GM19397 (cell line): ENCODE measurements around the gene LRRC71.
"Not testable (repeated sequence)": the region's sequence is repeated elsewhere in the genome, so short reads cannot be mapped to it uniquely, and the experiment has no call there.

ENCODE experiments used
- ATAC-seq: cut with Tn5 transposase; IDR thresholded peaks from one replicate; pipeline ENCODE4 v1.9.1; 2021; ENCODE audit warnings: mild to moderate bottlenecking, moderate library complexity; ENCODE audit not compliant: unreplicated experiment

The LRRC71 gene

DNA sequence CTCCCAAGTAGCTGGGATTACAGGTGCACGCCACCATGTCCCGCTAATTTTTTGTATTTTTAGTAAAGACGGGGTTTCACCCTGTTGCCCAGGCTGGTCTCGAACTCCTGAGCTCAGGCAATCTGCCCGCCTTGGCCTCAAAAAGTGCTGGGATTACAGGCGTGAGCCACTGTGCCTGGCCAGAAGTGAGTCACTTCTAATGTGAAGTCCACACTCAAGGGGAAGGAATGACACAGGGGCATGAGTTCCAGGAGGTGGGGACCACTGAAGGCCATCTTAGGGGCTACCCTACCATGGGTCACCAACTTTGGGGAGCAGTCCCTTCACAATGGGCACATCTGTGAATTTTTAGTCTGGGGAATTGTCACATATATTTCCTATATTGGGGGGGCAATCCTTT lies 6.3 kb downstream of the LRRC71 start:
- not testable (repeated sequence) for ATAC-seq

DNA sequence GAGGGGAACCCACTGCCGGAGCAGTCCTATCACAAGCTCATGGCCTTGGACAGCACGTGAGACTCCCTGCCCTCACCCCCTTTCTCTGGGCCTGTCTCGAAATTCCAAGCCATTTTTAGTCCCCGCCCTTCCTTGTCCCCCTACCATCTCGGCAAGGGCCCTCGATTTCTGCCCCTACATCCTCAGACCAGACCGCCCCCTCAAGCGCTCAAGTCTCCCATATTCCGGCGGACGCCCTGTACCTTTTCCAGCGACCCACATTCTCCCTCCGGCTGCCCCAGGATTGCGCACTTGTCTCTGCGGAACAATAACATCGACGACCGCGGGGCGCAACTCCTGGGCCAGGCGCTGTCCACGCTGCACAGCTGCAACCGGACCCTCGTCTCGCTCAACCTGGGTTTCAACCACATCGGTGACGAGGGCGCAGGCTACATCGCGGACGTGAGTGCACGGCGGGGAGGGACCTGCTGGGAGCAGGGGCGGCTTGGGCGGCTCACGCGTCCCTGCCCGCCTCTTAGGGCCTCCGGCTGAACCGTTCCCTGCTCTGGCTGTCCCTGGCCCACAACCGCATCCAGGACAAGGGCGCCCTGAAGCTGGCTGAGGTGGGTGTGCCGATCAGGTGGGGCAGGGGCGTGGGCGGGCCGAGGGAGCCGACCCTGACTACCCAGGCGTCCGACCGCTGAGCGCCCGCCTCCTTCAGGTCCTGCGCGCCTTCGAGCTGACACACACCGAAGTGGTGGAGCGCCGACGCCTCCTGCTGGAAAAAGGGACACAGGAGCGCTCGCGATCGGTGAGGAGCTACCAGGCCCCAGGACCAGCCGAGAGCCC lies 7.0 kb downstream of the LRRC71 start:
- no peak for ATAC-seq

DNA sequence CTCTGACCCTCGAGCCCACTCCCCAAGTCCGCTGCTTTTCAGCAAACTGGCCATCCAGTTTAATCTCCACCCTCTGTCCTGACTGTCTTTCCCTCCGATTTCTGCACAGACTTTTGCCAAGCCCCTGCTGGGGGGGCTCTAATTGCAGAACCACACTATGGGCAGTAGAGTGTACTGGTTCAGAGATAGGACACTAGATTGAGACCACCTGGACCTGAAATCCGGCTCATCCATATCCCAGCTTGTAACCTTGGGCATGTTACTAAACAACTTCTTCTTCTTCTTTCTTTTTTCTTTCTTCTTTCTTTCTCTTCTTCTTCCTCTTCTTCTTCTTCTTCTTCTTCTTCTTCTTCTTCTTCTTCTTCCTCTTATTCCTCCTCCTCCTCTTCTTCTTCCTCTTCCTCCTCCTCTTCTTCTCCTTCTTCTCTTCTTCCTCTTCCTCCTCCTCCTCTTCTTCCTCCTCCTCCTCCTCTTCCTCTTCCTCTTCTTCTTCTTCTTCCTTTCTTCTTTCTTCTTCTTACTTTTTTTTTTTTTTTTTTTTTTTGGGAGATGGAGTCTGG lies 7.7 kb downstream of the LRRC71 start:
- no peak for ATAC-seq

DNA sequence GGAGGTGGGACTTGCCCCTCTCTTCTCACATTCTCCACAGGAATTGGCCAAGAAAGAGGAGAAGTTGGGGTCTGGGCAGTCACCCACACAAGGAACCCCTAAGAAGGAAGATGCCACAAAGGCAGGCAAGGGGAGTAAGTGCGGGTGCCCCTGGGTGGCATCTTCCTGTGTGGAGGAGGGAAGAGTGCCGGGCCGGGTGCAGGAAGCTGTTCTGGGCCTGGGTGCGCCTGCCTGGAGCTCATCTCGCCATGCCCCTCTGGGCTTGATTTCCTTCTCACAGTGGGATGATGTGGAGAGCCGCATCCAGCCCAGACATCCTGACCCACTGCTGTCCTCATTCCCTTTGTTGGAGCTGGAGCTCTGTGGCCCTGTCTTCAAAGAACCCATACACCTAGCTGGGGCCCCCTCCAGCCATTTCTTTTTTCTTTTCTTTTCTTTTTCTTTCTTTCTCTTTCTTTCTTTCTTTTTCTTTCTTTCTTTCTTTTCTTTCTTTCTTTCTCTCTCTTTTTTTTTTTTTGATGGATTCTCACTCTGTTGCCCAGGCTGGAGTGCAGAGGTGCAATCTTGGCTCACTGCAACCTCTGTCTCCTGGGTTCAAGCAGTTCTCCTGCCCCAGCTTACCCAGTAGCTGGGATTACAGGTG lies 9.3 kb downstream of the LRRC71 start:
- ATAC-seq = no peak

DNA sequence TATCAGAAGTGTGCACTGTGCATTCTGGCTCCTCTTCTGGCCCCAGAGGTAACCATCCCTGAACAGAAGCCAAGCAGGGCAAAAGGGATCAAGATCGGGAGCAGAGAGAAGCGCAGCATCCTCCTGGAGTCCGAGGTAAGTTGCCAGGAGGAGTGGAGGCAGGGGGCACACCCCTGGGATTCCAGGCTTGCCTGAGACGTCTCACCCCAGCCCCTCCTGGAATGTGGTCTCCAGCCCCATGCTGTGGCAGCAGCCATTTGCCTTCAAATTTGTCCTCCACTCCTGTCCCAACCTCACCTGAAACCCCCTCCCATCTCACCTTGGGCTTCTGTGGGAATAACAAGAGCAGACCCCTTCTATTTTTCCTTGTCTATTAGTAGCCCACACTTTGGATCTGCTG lies 10.1 kb downstream of the LRRC71 start:
- no peak for ATAC-seq

DNA sequence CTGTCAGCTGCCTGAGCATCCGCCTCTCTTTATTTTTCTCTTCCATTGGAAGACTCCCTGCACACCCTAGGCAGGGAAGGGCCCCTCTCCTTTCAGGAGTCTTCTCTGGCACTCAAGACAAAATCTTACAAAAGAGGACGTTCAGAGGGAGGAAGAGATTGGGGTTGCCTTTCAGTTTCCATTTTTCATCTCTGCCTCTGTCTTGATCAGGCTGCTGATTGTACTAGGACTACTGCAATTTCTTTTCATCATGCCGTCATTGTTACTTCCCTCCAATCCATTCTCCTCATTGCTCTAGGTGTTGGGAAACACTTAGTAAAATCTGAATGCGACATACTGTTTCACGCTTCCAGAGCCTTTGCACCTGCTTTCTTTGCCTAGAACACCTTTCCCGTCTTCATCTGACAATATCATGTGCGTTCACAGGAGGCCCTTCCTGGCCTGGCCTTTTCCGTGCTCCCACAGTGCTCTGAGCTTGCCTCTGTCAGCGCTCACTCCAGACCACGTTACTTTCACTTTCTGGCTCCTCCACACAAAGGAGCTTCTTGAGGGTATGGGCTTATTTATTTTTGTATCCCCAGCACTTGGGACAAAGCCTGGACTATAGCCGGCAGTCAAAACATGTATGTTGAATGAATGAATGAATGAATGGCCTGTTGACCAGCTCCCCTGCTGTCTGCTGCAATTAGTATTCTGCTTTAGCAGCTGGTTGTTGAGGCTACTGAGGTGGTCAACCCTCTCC lies 10.9 kb downstream of the LRRC71 start:
- ATAC-seq = no peak

DNA sequence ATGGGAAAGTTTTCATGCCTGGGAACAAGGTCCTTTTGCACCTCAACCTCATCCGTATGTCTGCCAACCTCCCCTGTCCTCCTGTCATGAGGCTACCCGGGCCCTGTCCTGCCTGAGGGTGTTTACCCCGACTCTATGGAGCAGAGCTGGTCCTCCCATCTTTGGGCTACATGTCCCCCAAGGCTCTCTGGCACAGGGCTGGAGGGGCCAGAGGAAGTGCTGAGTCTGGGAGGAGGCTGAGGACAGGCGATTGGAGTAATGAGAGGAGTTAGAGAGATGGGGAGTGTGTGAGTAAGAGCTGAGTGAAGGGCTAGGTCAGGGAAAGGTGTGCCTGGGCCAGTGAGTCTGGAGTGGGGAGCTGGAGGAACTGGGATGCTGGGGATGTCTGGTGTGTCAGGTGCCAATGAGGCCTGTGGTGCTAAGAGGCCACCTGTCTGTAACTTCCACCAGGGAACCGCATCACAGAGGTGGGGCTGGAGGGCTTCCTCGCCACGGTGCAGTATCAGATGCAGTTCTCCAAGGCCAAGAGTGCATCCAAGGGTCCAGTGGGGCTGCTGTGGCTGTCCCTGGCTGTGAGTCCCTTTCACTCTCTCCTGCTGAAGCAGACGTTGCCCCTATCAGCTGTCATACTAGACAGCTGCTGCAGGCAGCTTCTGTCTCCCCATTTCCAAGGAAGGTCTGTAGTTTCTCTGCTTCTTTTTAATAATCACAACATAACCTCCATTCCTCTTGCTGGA lies 11.7 kb downstream of the LRRC71 start:
- no peak for ATAC-seq

DNA sequence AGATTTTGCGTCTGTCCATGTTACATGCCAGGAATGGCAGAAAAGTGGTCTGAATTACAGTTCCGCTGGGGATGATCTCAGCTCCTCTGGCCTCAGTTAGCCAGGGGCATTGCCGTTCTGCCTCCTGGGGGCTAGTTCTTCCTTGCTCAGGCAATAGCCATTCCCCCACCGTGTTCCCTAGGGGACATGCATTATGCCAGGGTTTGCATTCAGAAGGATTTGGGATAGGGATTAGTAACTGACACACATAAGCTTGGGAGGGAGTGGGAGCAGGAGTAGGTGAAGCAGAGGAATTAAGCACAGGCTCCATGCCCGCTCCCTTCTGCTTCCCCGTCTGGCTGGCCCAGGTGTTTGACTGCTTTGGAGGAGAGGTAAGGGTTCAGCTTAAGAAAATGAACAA lies 12.7 kb downstream of the LRRC71 start:
- no peak for ATAC-seq

DNA sequence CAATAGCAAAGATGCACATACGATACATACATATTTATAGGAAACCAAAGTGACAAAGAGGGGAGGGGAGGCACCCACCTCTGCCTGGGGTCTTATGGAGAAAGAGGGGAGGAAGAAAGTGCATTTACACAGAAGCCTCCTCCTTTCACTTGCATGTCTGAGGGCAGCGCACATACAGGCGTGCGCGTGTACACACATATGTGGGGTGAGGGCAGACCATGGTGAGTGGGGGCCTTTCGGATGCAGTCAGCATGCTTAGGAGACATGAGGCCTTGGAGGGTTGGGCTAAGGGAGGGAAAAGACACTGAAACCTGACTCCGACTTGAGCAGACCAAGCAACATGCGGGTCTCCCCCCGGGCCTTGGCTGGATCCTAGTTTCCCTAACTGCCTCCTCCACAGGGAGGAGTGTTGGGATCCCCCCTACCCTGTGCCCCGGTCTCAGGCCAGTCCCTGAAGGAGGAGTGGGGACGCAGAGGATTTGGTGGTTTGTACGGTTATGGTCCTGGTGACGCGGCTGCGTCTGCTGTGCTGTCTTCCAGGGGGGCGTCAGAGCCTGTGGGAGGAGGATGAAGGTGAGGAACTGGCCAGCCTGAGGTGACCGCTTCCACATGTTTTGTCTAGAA lies 15.2 kb downstream of the LRRC71 start:
- ATAC-seq = no peak

DNA sequence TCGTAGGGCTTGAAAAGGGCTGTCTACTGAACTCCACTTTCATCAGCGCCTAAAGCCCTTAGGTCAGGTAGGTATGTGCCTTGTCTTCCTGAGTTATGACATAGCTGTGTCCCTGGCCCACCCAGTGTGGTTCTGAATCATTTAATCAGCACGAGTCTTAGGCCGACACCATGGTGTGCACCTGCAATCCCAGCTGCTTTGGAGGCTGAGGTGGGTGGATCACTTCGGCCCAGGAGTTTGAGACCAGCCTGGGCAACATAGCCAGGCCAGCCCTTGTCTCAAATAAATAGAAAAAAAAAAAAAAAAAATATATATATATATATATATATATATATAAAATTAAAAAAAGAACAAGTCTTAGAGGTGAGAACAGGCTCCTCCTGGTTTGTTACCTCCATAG lies 15.8 kb downstream of the LRRC71 start:
- no peak for ATAC-seq

DNA sequence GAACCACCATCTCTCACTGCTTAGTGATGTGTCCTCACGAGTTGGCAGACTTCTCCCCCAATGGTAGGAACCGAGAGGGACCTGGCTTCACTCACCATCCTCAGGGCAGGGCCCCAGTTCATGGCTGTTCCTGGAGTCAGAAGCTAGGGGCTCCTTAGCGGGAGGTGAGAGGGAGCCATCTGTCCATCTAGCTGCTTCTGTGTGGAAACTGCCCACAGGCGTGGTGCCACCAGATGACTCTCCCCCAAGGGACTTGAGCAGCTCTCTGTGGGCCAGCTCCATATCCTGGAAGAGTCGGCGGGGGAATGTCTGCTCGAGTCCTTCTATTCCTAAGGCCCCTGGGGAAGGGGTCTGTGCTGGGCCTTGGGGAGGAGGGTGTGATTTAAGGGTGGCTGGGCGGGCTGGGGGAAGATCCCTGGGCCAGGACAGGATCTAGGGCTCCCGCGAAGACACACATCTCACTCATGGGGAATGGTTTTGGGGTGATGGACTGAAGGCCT lies 16.3 kb downstream of the LRRC71 start:
- no peak for ATAC-seq

DNA sequence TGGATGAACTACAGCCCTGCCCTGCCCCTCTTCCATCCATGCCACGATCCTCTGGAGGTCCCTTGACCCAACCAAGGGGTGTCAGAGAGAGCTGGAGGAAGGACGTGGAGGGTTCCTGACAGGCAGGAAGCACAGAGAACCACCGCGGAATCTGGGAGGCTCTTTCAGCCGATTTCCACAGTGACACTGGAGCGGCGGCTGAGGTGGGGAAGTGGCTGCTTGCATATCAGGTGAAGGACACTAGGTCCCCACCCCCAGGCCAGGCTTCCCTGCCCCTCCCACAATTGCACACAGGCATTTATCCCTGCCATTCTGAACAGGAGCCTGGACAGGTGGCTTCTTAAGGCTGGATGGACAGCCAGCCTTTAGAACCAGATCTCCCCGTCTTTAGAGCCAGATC lies 17.5 kb downstream of the LRRC71 start:
- no peak for ATAC-seq

DNA sequence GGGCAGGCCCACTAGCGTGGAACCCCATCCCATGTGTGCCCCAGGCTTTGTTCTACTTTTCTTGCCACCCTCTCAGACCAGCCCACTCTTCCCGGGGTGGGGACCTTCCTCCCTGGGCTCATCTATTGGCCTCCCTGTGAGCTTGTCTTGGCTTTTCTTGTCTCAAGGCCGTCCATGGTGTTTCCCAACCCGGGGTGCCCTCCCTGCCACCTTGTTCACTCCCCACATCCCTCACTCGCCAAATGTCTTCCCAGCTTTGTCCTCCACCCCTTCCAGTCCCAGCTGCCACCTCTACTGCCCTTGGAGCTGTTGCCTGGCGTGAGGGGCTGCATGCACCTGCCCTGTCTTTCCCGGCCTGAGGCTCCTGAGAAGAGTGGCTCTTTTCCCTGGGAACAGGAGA lies 18.4 kb downstream of the LRRC71 start:
- ATAC-seq = no peak

DNA sequence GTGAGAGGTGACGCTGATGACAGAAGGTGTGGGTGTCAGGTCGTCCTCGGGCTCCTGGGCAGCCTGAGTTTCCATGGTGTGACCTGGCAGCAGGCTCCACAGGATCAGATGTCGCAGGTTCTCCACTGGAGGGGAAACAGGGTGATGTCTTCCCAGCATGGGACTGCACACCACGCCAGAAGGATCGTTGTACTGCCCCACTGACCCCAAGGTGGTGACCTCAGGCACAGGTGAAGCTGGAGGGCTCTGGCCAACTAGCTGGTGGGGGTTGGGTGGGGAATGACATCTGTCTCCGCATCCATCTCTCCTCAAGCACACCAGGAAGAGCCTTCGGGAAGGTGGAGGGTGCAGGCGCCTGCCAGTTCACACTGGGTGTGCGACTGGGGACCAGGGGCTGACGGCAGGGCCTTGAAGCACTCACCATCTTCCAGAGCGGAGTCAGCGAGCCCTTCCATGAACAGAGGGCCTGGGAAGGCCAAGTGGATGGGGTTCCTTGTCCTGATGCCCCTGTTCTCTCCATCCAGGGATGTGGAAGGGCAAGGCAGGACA lies 19.4 kb downstream of the LRRC71 start:
- ATAC-seq = no peak

DNA sequence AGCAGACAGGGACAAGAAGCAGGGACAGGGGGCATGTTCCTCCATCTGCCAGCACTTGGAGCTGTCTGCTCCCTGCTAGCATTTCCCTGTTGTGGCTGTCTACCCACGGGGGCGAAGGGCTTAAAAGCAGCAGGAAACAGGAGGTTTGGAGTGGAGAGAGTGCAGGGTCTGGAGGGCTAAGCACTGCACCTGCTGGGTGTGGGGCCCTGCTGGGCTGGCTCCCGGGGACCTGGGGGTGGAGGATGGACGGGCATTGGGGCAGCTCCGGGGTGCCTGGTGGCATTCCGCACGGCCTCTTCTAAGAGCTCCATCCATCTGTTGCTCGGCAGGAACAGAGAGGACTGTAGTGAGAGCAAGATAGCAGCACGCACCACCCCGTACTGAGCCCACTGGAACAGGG lies 21.2 kb downstream of the LRRC71 start:
- no peak for ATAC-seq

DNA sequence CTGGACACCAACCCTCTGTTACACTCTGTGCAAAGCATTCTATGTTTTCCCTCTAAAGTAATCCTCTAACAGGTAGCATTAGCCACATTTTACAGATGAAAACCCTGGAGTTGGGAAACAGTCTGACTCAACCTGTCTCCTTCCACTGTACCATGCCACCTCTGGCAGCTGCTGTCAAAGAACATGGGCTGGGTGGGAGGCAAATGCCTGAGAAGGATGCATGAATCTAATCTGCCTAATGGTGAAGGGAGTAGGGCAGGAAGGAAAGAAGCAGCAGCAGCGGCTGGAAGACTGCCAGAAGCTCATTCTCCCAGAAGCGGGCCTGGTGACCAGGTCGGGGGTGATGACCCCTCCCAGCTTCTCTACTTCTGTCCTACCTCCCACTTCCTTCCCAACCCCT lies 21.7 kb downstream of the LRRC71 start:
- ATAC-seq = no peak

DNA sequence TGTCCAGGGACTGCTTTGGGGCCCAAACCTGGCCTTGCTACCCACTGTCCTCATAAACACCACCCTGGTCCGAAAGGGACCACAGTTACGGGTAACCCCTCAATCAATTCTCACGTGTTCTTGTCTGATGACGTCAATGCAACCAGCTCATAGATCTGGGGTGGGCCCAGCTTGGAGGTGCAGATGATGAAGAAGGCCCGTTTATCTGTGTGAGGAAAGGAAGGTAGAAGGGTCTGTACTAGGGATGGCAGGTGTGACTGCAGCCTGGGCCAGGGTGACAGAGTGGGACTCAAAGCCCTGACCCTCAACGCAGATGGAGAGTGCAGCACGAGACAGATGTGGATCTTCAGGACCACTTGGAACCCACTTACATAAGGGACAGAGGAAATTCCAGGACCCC lies 22.1 kb downstream of the LRRC71 start:
- no peak for ATAC-seq

DNA sequence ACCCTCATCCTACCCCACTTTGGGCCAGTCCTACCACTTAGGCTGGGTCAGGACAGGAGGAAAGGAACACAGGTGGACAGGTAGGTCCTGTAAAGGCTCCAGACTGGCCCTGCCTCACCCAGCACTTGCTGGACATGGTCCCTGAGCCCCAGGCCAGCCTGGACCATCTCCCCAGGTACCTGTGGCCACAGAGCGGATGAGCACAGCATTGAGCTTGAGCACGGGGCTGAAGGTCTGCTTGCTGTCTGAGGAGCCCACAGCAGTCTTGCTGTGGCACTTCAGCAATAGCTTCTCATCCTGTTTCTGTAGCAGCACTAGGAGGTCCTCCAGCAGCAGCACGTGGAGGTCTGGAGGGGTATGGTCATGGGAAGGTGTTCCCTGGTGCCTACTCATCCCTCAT lies 23.3 kb downstream of the LRRC71 start:
- ATAC-seq = no peak

DNA sequence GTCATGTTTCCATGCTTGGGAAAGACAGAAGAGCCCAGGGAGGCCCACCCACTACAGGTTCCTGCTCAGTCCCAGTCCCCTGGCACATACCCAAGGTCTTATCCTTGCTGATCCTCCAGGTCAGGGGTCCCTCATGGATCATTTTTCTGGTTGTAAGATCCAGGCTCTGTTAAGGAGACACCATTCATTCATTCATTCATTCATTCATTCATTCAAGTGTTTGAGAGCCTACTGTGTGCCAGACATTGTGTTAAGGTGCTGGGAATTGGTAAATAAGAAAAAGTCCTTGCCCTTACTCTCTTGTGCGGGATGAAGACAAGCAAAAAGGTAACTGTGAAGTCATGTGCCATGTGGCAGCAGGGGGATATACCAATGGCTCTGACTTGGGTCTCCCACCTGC lies 23.8 kb downstream of the LRRC71 start:
- ATAC-seq = no peak

DNA sequence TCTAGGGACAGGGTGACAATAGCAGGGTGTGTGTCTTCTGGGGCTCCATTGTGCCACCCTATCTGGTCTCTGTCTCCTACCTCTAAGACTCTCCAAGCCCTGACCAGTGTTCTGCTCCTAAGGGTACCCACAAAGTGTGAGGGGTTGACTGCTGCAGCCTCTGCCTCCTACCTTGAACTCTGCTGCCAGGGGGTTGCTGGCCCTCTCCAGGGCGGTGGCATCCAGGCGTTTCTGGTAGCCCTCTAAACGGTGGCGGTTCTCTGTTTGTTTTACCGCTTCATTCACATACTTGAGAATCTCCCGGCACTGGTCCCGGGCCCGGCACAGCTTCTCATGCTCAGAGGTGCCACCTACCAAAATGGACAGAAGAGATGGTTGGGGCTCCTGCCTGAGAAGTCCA lies 24.4 kb downstream of the LRRC71 start:
- ATAC-seq = no peak
